GM12873 (cell line): ENCODE data around the gene LMNTD1.

Experiments
- CTCF ChIP-seq: IDR thresholded peaks from 2 replicates; pipeline ENCODE4 v1.5.1; 2012; ENCODE audit warnings: low read depth, mild to moderate bottlenecking, moderate library complexity, low read length, control low read depth; ENCODE audit not compliant: insufficient read depth; ENCODE audit errors: missing control alignments

The LMNTD1 gene

GRCh38 chr12:25521625-25522256 is 31.3 kb downstream of the LMNTD1 start:
- no peak for TF ChIP-seq CTCF

GRCh38 chr12:25518512-25518911 is 34.6 kb downstream of the LMNTD1 start:
- no peak for TF ChIP-seq CTCF

GRCh38 chr12:25504744-25505143 is 48.3 kb downstream of the LMNTD1 start:
- TF ChIP-seq CTCF = no peak

- TF ChIP-seq CTCF = no peak
Observed at GRCh38 chr12:25503666-25504065, 49.4 kb downstream of the LMNTD1 start.

- no peak for TF ChIP-seq CTCF
Observed at GRCh38 chr12:25502596-25502995, 50.5 kb downstream of the LMNTD1 start.

GRCh38 chr12:25502118-25502517 is 51.0 kb downstream of the LMNTD1 start:
- TF ChIP-seq CTCF = no peak

- TF ChIP-seq CTCF = no peak
Observed at GRCh38 chr12:25501549-25501948, 51.5 kb downstream of the LMNTD1 start.

GRCh38 chr12:25500651-25501050 is 52.4 kb downstream of the LMNTD1 start:
- TF ChIP-seq CTCF = no peak
